Eye (tissue), 1 donor: ENCODE measurements around the gene SNX13.
"Not testable (repeated sequence)": the region's sequence is repeated elsewhere in the genome, so short reads cannot be mapped to it uniquely, and the experiment has no call there.

Source experiments
- DNase-seq: peaks from one replicate; pipeline ENCODE4 v3.0.0-alpha.2; 2015

The SNX13 gene

DNA sequence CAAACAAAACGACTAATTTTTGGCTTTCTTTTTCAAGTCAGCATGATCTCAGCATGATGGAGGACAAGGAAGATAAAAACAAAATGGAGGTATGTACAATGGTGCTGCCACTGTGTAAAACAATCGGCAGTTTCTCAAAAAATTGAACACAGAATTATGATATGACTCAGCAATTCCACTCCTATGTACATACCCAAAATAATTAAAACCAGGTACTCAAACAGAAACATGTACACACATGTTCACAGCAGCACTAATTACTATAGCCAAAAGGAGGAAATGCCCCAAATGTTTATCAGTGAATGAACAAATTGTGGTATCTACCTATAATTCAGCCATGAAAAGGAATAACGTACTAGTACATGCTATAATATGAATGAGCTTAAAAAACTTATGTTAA lies 29.9 kb downstream of the SNX13 start:
- DNase-seq = no peak

DNA sequence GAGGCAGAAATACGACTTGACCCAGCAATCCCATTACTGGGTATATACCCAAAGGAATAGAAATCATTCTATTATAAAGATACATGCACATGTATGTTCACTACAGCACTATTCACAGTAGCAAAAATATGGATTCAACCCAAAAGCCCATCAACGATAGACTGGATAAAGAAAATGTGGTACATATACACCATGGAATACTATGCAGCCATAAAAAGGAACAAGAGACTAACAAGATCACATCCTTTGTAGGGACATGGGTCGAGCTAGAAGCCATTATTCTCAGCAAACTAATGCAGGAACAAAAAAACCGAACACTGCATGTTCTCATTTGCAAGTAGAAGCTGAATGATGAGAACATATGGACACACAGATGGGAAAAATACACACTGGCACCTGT lies 31.0 kb downstream of the SNX13 start:
- DNase-seq = not testable (repeated sequence)

DNA sequence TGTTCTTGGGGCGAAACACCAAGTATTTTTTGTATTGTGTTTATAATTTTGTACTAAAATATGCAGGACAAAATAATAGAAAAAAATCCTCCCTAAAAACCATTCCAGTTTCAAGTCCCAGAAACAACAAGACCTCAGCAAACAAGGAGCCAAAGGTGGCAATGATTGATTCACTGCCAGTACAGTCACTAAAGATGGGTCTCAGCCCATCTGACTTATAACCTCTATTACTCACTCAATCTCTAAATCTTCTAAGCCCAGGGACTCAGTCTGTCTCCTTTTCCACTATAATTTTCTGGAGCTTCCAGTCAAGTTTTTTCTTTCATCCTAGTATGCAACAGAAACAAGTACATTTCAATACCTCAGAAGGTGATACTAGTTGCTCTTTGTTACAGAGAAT lies 33.3 kb downstream of the SNX13 start:
- DNase-seq = no peak

DNA sequence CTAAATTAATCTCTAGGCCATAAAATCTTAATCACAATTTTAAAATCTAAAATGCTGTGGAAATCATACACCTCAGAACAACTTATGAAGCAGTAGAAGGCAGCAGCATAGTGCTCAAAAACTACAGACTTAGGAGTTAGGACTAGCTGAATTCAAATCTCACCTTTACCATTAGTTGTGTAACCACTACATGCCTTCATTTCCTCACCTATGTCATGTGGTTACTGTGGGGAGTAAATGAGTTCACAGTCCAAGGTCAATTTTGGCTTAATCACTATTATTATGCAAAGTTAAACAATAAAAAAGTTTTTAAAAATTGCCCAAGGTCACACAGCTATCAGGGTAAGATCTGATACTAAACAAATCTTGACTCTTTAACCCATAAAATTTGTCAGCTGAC lies 37.0 kb downstream of the SNX13 start:
- no peak for DNase-seq

DNA sequence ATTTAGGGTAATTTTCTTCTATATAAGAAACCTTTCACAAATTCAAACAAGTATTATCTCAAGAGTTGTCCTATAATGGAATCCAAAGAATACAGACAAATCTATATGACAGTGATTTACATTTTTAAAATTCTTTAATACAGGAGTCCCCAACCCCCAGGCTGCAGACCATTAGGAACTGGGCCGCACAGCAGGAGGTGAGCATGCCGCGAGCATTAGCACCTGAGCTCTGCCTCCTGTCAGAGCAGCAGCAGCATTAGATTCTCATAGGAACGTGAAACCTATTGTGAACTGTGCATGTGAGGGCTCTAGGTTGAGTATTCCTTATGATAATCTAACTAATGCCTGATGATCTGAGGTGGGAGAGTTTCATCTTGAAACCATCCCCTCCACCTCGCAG lies 37.7 kb downstream of the SNX13 start:
- DNase-seq = peak; percentile 14

DNA sequence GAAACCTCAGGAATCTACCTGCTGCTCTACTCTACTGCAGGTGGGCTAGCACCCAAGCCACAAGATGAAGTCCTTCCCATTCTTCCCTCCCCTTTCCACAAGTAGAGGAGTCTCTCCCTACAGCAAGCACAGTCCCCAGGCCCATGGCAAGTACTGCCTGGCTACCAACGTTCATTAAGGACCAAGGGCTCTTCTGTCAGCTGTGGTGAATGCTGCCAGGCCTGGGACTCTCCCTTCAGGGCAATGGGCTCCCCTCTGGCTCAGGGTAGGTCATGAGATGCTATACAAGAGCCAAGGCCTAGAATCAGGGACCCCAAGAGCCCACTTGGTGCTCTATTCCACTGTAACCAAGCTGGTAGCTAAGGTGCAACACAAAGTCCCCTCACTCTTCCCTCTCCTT lies 39.8 kb downstream of the SNX13 start:
- no peak for DNase-seq

DNA sequence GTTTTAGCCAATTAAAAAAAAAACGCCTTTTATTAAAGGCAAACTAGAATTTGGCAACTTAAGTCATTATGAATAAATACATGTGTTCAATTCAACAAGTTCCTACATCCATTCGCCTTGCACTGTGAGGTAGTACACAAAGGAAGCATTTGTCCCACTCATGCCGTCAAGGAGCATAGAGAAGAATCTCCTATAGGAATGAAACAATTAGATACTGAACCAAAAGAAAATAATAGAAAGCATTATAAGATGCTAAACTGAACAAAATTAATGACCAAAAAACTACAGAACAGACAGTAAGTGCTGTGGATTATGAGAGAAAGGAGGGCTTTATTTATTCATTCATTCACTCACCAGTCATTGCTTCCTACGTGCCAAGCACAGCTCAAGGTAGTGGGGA lies 42.2 kb downstream of the SNX13 start:
- no peak for DNase-seq

DNA sequence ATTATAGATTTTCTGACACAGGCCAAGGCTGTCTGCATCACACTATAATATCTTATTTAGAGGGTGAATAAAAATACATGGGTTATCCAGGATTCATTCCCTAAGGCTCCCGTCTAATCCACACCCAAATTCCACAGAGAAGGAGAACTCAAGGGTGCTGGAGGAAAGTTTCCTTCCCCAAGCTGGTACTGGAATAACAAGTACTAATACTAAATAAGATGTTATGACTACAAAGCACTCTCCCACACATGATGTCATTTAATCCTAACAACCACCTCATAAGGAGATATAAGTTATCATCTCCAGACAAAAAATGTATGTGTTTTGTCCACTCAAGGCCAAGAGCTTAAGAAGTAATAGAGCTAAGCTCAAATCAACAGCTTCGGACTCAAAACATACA lies 53.0 kb downstream of the SNX13 start:
- DNase-seq = no peak

DNA sequence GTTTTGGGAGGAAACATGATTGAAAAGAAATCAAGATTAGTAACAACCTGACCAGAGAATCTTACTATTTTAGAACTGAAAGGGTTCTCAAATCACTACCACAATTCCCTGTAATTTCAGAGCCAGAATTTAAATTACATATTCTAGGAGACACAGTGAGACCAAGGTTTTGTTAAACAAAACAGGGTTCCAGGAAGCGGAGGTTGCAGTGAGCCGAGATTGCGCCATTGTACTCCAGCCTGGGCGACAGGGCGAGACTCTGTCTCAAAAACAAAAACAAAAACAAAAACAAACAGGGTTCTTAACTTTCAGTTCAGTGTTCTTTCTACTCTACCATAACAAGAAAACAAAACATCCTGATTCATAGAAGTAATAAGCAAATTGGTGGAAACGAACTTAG lies 57.6 kb downstream of the SNX13 start:
- DNase-seq = no peak

DNA sequence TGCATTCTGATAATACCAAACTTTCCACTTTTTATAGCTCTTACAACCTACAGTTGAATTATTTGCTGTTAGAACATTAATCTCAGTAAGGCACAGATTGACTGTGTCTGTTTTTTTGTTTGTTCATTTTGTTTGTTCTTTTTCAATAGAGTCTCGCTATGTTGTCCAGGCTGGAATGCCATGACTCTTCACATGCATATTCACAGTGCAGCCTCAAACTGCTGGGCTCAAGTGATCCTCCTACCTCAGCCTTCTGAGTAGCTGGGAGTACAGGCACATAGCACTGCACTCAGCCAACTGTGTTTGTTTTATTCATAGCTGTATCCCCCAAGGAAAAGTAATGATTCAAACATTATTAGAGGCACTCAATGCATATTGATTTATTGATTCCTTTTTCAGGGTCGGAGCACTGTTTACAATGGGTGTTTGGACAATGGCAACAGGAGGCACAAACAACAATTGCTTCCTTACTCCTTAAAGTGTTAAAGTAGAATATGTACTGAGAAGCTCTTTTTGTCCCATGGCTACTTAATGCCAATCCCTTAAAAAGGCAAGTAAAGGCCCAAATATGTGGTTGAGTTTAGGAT lies 61.1 kb downstream of the SNX13 start:
- DNase-seq = no peak

DNA sequence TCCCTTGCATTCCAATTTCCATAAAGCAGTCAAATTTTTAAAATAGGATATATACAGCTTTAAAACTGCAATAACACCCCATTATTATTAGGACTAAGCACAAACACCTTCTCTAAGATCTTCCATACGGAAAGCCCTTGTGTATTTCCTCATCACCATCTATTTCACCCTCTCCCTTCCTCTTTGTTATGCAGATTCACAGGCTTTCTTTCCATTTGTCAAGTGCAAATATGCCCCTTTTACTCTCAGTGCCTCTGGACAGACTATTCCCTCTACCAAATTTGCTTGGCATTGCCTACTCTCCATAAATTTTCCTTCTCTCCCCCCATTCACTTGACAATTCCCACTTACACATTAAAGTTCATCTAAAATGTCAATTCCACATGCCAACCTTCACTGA lies 61.7 kb downstream of the SNX13 start:
- no peak for DNase-seq

DNA sequence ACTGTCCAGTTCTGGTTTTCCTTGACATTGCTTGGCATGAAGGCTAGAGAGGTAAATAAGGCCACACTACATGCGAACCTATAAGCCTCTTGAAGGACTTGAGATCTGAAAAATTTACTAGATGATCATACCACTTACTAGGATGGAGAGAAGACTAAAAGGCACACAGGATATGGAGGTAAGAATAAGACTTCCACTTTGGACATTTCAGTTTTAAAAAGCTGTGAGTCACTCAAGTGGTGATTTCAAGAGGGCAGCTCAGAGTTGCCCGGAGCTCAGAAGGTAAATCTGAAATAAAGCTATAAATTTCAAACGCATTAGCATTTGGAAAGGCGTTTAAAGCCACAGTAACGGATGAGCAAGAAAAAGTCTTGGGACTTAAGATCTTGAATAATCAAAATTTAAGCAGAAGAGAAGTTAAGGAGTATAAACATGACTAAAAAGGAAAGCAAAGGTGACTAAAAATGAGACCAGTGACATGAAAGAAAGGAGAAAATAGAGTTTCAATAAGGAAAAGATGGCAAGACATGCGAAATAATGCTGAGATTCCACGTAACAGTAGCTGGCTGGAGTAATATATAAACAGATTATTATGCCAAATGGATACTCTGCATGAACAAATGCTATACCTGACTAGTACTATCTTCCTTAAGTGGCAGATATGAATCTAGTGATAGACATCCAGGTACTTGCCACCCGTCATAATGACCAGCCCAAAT lies 68.3 kb downstream of the SNX13 start:
- no peak for DNase-seq

DNA sequence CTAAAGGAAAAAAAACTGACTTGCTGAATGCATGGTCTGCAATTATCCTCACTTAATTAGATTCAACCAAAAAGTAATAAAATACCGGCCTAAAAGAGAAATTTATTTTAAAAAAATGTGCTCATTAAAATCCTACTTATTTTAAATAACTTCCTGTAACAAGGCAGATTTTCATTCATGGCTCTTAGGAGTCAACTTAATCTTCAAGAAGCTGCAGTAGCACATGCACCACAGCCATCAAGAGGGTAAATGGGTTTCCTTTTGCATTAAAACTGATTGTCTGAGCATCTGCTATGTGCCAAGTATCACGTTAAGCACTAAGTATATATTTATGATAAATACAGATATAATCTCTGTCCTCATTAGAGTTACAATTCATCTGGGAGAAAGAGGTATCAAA lies 69.9 kb downstream of the SNX13 start:
- no peak for DNase-seq

DNA sequence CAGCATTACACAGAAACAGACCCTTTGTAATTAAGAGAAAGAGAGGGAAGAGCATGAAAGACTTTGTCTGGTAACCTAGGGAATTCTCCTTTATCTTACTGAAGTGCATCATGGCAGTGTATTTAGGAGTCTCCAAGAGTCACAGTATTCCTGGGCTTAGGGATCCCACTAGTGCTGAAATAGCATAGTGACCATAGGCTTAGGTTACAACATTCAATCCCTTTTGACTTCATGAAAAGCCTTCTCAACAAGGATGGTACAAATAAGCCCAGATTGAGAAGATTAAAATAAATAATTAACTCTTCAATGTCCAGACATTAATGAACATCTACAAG lies 76.5 kb downstream of the SNX13 start:
- no peak for DNase-seq

DNA sequence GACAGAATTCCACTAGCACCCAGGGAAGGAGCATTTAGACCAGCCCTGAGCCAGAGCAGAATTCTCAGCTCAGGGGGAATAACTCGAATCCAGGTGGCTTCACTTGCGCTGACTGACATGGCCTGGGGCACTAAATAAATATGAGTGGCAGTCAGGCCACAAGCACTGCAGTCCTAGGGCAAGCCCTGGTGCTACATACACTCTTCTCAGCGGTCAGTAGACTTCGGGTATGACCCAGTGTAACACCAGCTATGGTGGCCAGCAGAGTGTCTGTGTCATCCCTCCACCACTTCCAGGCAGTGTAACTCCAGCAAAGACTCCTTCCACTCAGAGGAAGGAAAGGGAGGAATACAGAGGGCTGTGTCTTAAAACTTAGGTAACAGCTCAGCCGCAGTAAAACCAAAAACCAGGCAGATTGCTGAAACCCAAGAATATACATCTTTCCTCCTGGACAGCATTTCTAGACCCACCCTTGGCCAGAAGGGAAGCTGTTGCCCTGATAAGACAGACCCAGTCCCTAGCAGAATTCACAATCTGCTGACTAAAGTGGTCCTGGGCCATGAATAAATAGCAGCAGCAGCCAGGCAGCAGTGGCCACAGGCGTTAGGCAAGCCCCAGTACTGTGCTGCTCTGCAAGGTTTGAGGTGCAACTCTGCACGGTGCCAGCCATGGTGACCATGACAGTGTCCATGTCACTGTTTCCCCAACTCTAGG lies 77.0 kb downstream of the SNX13 start:
- no peak for DNase-seq

DNA sequence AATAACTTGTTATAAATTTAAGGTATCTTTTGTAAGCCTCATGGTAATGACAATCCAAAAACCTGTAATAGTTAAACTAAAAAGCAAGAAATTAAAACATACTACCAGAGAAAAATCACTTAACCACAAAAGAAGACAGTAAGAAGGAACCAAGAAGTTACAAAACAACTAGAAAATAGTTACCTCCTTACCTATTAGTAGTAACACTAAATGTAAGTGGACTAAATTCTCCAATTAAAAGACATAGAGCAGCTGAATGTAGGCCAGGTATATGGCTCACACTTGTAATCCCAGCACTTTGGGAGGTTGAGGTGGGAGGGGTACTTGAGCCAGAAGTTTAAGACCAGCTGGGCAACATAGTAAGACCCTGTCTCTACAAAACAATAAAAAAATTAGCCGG lies 84.0 kb downstream of the SNX13 start:
- DNase-seq = no peak

DNA sequence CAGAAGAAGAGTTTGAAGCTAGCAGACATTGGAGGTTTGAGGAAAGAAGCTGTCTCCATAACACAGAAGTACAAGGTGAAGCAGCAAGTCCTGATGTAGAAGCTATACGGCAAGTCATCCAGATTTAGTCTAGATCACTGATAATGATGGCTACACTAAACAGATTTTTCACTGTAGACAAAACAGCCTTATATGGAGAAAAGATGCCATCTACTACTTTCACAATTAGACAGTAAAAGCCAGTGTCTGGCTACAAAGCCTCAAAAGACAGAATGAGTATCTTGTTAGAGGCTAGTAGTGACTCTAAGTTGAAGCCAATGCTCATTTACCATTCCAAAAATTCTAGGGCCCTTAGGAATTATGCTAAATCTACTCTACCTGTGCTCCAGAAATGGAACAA lies 85.1 kb downstream of the SNX13 start:
- no peak for DNase-seq

DNA sequence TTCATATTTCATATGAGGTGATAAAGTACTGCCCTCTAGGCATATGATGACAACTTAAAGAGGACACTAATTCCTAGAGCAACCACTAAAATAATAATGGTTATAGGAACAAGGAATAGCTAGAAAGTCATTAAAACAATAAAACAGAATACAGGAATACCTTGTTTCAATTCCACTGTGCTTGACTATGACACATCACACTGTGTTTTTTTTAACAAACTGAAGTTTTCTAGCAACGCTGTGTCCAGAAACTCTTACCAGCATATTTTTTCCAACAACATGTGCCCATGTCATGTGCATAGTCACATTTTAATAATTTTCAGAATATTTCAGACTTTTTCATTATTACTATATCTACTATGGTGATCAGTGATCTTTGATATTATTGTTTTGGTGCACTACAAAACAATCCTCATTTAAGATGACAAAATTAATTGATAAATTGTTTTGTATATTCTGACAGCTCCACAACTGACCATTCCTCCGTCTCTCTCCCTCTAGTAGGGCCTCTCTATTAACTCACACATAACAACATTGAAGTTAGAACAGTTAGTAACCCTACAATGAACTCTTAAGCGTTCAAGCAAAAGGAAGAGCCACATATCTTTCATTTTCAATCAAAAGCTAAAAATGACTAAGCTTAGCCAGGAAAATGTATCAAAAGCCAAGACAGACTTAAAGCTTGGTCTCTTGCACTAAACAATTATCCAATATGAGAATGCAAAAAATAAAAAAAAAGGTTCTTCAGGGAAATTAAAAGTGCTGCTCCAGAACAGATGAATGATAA lies 85.8 kb downstream of the SNX13 start:
- no peak for DNase-seq

DNA sequence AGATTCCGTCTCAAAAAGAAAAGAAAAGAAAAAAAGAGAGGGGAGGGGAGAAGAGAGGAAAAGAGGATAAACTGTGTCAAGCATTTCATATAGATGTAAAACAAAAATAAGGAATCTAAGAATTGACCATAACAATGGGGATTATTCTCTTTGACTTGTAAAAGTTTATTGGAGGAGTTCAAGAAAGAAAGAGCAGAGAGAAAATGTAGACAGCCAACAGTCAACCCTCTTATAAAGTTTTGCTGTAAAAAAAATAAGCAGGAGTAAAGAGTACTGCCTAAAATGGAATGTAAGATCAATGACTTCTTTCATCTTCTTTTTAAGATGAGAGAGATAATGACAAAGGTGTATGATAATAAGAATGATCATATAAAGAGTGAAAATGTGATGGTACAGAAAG lies 87.9 kb downstream of the SNX13 start:
- DNase-seq = no peak

DNA sequence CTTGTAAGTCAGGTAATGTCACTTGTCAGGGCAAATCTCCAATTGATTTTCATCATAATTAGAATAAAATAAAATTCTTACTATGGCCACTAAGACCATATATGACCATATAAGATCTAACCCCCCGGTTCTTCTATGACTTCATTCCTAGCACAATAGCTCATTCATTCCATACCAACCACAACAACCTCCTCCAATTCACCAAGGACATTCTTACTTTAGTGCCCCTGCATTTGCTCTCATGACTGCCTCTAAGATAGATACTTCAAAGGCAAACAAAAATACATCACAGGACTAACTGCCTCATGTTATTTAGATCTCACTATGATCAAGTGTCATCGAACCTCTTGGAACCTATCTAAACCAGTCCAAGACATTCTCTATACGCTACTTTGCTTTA lies 90.8 kb downstream of the SNX13 start:
- DNase-seq = no peak

DNA sequence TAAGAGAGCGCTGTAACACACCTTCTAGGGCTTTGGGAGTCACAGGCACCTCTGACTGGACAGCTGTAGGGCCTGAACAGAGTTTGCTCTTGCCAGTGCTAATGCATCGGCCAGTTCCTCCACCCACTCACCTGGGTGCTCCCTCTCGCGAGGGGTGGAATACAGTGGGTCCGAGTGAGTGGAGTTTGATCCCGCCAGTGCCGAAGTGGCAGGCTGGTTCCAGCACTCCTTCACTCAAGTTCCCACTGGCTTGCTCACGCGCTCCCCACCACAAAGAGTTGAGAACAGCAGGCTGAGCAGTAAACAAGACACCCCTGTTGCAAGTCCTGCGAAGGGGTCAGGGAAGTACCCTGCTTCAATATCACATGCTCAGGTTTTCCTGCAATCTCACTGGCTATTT lies 91.8 kb downstream of the SNX13 start:
- no peak for DNase-seq

DNA sequence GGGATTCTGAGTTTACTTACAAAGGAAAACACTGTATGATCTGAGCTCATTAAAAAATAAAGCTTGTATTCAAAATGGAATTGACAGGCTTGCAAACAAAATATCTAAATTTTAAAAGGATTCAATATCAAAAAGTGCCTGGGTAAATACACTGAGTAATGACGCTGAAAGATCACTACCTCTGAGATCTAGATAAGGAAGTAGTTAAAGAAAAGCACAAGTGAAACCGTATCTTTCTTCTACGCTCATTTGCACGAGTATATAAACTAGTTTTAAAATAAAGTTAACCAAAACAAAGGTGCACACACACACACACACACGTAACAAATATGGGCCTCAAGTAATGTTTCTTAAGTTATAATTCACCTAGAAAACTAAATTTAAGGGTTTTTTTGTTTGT lies 93.4 kb downstream of the SNX13 start:
- no peak for DNase-seq

DNA sequence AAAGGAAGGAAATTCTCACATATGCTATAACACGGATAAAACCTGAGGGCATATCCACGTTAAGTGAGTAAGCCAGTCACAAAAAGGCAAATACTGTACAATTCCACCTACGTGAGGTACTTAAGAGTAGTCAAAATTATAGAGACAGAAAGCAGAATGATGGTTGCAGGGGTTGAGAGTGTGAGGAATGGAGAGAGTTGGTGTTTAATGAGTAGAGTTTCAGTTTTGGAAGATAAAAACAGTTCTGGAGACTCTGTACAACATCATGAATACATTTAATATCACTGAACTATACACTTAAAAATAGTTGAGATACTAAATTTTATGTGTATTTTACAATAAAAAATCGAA lies 95.1 kb downstream of the SNX13 start:
- DNase-seq = no peak
